Duodenal mucosa (tissue), 2 donors: ENCODE data around the gene PCDHGA12.
"Not testable (repeated sequence)": the region's sequence is repeated elsewhere in the genome, so short reads cannot be mapped to it uniquely, and the experiment has no call there.

Experiments used
- H3K27ac ChIP-seq: one replicate; pipeline ENCODE4 v1.7.0; 2013; ENCODE audit warnings: low read depth, low read length
- H3K27me3 ChIP-seq, 2 donors: one replicate each; pipeline ENCODE4 v1.7.0; 2013; ENCODE audit warnings: low read length in 2 of 2, control low read depth in 1 of 2; ENCODE audit not compliant: insufficient read depth in 2 of 2, control insufficient read depth in 1 of 2
- H3K36me3 ChIP-seq, 2 donors: one replicate each; pipeline ENCODE4 v1.7.0; 2013; ENCODE audit warnings: low read length in 2 of 2, control low read depth in 1 of 2; ENCODE audit not compliant: insufficient read depth in 2 of 2, control insufficient read depth in 1 of 2
- H3K4me1 ChIP-seq, 2 donors: one replicate each; pipeline ENCODE4 v1.7.0; 2013; ENCODE audit warnings: low read length in 2 of 2, control low read depth in 1 of 2; ENCODE audit not compliant: insufficient read depth in 2 of 2, control insufficient read depth in 1 of 2
- H3K4me3 ChIP-seq, 2 donors: one replicate each; pipeline ENCODE4 v1.7.0; 2013; ENCODE audit warnings: low read length in 2 of 2, low read depth in 1 of 2
- H3K9ac ChIP-seq, 2 donors: one replicate each; pipeline ENCODE4 v1.7.0; 2013; ENCODE audit warnings: low read length in 2 of 2, low read depth in 1 of 2
- H3K9me3 ChIP-seq, 2 donors: one replicate each; pipeline ENCODE4 v1.7.0; 2013; ENCODE audit warnings: low read length in 2 of 2, control low read depth in 1 of 2; ENCODE audit not compliant: control insufficient read depth in 1 of 2

Gene PCDHGA12

GRCh38 chr5:141430332-141431113 is at the start of gene PCDHGA12:
Gene PCDHGA12 (plus strand): TSS chr5:141430507. CDS start chr5:141430760, 253 bp downstream.
- no peaks in the 10 kb centered on the region for H3K36me3 ChIP-seq
- H3K4me1 ChIP-seq: no peaks in the 10 kb centered on the region
- peaks cover 51 to 55% of the 10 kb centered on the region in 2 donors for H3K9me3 ChIP-seq
- no peaks in the 10 kb centered on the region for H3K27me3 ChIP-seq
- no peak within 1 kb of the TSS for H3K9ac ChIP-seq
- H3K27ac ChIP-seq: no peak within 1 kb of the TSS
- H3K4me3 ChIP-seq: peak within 1 kb of the TSS; percentile 32 to 35

DNA sequence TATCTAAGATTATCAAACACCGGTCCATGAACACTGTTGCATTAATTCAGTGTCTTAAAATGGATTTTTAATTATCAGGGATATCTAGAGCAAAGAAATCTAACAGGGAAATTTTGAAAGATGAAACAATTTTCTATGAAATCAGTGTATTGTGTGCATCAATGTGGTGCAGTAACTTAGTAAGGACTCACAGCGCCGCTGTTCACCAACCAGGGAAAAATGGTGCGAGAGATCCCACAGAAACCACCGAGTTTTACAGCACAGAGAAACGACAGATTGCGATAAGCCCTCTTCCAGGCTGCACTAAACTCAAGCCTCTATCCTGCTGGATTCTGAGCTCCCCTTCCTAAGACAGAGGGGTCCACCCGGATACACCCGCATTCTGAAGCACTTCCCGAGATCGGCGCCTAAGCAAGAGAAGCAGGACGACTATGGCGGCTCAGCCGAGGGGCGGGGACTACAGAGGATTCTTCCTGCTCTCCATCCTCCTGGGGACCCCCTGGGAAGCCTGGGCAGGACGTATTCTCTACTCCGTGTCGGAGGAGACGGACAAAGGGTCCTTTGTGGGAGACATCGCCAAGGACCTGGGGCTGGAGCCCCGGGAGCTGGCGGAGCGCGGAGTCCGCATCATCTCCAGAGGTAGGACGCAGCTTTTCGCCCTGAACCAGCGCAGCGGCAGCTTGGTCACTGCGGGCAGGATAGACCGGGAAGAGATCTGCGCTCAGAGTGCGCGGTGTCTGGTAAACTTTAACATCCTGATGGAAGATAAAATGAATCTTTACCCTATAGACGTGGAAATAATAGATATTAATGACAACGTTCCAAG is 47.6 kb upstream of the PCDHGA12 start, which contains the start of gene PCDHGA7:
TSS of gene PCDHGA7 (plus strand) at position 274 of the 826 bp plus-strand sequence. CDS start at position 432, 158 bp downstream.
- no peak within 1 kb of the TSS for H3K9ac ChIP-seq
- H3K4me3 ChIP-seq: peak within 1 kb of the TSS; percentile 25 to 43
- peaks cover 11 to 24% of the 10 kb centered on the region in 2 donors for H3K9me3 ChIP-seq

GRCh38 chr5:141383345-141383744 is 47.0 kb upstream of the PCDHGA12 start:
- Histone ChIP-seq H3K9me3 (peaks cover 13 to 27% of the 10 kb centered on the region in 2 donors), H3K27ac (no peak overlapping the region), H3K4me1 (no peaks in the 10 kb centered on the region), H3K27me3 (peaks cover 0 to 5% of the 10 kb centered on the region in 2 donors), H3K9ac (no peak overlapping the region), H3K4me3 (peak overlapping the region; percentile 23 to 43), H3K36me3 (no peaks in the 10 kb centered on the region)

More for the DNA sequence above, 47.6 kb upstream of the PCDHGA12 start, which contains the start of gene PCDHGA7:
- H3K27ac ChIP-seq: no peak within 1 kb of the TSS
- H3K36me3 ChIP-seq: no peaks in the 10 kb centered on the region
- no peaks in the 10 kb centered on the region for H3K4me1 ChIP-seq
- peaks cover 0 to 5% of the 10 kb centered on the region in 2 donors for H3K27me3 ChIP-seq

GRCh38 chr5:141384471-141385267 is 45.6 kb upstream of the PCDHGA12 start:
- Histone ChIP-seq H3K4me3 (no peak overlapping the region), H3K9me3 (peaks cover 22 to 38% of the 10 kb centered on the region in 2 donors), H3K27me3 (peaks cover 0 to 5% of the 10 kb centered on the region in 2 donors), H3K27ac (no peak overlapping the region), H3K9ac (no peak overlapping the region), H3K36me3 (no peaks in the 10 kb centered on the region), H3K4me1 (no peaks in the 10 kb centered on the region)

DNA sequence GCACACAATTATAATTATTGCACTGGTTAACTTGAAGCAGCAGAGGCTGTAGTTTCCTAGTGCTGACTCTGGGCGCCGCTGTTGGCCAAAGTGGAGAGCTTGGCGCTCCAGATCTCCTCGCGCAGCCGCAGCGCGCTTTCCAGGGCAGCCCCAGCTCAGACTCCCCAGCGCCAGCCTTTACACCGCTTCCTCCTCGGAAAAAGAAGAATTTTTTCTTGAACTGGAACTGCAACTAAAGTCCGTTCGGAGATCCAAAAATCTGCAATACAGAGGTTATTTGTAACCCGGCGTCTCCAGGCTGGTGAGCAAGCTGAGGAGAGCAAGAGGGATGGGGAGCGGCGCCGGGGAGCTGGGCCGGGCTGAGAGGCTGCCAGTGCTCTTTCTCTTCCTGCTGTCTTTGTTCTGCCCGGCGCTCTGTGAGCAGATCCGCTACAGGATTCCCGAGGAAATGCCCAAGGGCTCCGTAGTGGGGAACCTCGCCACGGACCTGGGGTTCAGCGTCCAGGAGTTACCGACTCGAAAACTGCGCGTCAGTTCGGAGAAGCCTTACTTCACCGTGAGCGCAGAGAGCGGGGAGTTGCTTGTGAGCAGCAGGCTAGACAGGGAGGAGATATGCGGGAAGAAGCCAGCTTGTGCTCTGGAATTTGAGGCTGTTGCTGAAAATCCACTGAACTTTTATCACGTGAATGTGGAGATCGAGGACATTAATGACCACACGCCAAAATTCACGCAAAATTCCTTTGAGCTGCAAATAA is 42.6 kb upstream of the PCDHGA12 start, which contains the start of gene PCDHGB4:
TSS of gene PCDHGB4 (plus strand) at position 142 of the 755 bp plus-strand sequence. CDS start at position 329, 187 bp downstream.
- not testable (repeated sequence) for H3K4me1 ChIP-seq, H3K9ac ChIP-seq, H3K4me3 ChIP-seq, H3K36me3 ChIP-seq, H3K27me3 ChIP-seq, H3K27ac ChIP-seq
- peaks cover 27 to 41% of the 10 kb centered on the region in 2 donors for H3K9me3 ChIP-seq

DNA sequence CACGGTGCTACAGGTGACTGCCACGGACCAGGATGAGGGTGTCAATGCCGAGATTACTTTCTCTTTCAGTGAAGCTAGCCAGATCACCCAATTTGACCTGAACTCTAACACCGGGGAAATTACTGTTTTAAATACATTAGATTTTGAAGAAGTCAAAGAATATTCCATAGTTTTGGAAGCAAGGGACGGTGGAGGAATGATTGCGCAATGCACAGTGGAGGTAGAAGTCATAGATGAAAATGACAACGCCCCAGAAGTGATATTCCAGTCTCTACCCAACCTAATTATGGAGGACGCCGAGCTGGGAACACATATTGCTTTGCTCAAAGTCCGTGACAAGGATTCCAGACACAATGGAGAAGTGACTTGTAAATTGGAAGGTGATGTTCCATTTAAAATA is 41.6 kb upstream of the PCDHGA12 start:
- peaks cover 0 to 5% of the 10 kb centered on the region in 2 donors for H3K27me3 ChIP-seq
- no peaks in the 10 kb centered on the region for H3K4me1 ChIP-seq
- H3K9me3 ChIP-seq: peaks cover 33 to 43% of the 10 kb centered on the region in 2 donors
- H3K36me3 ChIP-seq: no peaks in the 10 kb centered on the region
- H3K27ac ChIP-seq: no peak overlapping the region
- H3K4me3 ChIP-seq: no peak overlapping the region
- no peak overlapping the region for H3K9ac ChIP-seq

- peaks cover 39 to 47% of the 10 kb centered on the region in 2 donors for H3K9me3 ChIP-seq
- no peak overlapping the region for H3K4me3 ChIP-seq
- no peaks in the 10 kb centered on the region for H3K36me3 ChIP-seq
- no peaks in the 10 kb centered on the region for H3K4me1 ChIP-seq
- H3K27me3 ChIP-seq: peaks cover 0 to 5% of the 10 kb centered on the region in 2 donors
- no peak overlapping the region for H3K9ac ChIP-seq
- H3K27ac ChIP-seq: no peak overlapping the region
Measured at GRCh38 chr5:141389153-141390042, 40.9 kb upstream of the PCDHGA12 start.

DNA sequence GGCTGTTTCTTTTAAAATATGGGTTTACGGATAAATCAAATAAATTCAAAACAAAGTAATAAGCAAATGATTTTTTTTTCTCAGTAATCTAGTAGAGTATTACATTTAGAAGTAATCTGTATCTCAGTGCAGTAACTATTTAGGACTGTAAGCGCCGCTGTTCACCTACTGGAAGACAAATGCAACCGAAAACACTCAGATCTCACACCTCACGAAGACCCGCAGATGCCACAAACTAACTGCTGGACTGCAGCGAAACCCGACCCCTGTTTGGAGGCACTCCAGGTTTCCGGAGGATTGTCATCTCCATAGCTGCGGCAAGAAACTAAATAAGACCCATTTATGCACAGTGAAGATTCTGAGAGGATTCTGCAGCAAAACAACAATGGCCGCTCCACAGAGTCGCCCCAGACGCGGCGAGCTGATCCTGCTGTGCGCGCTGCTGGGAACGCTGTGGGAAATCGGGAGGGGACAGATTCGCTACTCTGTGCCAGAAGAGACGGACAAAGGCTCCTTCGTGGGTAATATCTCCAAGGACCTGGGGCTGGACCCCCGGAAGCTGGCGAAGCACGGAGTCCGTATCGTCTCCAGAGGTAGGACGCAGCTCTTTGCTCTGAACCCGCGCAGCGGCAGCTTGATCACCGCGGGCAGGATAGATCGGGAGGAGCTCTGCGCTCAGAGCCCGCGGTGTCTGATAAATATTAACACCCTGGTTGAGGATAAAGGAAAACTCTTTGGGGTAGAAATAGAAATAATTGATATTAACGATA is 37.7 kb upstream of the PCDHGA12 start, which contains the start of gene PCDHGA8:
TSS of gene PCDHGA8 (plus strand) at position 205 of the 770 bp plus-strand sequence. CDS start at position 386, 181 bp downstream.
- Histone ChIP-seq H3K36me3 (no peaks in the 10 kb centered on the region), H3K27me3 (no peaks in the 10 kb centered on the region), H3K4me1 (no peaks in the 10 kb centered on the region), H3K27ac (no peak within 1 kb of the TSS), H3K9ac (no peak within 1 kb of the TSS), H3K4me3 (no peak within 1 kb of the TSS), H3K9me3 (peaks cover 36 to 38% of the 10 kb centered on the region in 2 donors)
